Right atrium auricular region (tissue), 2 donors: ENCODE measurements around the gene ZBTB37. TPM values are rescaled to one million over a fixed set of nuclear protein-coding genes. Genes with fewer than 3 reads are reported as not detected.
"Not testable (repeated sequence)": the region's sequence is repeated elsewhere in the genome, so short reads cannot be mapped to it uniquely, and the experiment has no call there.

ENCODE experiments used
- DNase-seq: peaks from one replicate; pipeline ENCODE4 v3.0.0-alpha.2; 2019; ENCODE audit warnings: low spot score
- H3K27ac ChIP-seq, 2 donors: fragments of 200-600 bp; sonication (generic); 1 replicate in 1 of 2; 2 replicates in 1 of 2; pipeline ENCODE4 v1.5.1; 2016 to 2019
- H3K27me3 ChIP-seq, 2 donors: fragments of 200-600 bp; sonication (generic); one replicate each; pipeline versions ENCODE4 v1.5.1 to v1.6.0; 2017 to 2019
- H3K36me3 ChIP-seq: fragments of 200-600 bp; sonication (generic); one replicate; pipeline ENCODE4 v1.5.1; 2016
- H3K4me1 ChIP-seq, 2 donors: fragments of 200-600 bp; sonication (generic); one replicate each; pipeline versions ENCODE4 v1.5.1 to v1.6.0; 2017 to 2019
- H3K4me3 ChIP-seq, 2 donors: fragments of 200-600 bp; sonication (generic); 1 replicate in 1 of 2; 2 replicates in 1 of 2; pipeline ENCODE4 v1.5.1; 2017 to 2019; ENCODE audit warnings: mild to moderate bottlenecking in 1 of 2, moderate library complexity in 1 of 2
- H3K9me3 ChIP-seq, 2 donors: fragments of 200-600 bp; sonication (generic); one replicate each; pipeline ENCODE4 v1.5.1; 2019
- total RNA-seq, 2 donors: library from RNA; depleted of rRNA; stranded (reverse); fragments of >200 nt; gene quantifications; one replicate each; pipeline ENCODE4 v1.1.0, GENCODE V29; 2016
- TF ChIP-seq, protein P1 (sequence below), 2 donors: fragments of 200-600 bp; sonication (generic); IDR thresholded peaks; one replicate each; pipeline ENCODE4 v1.5.1; 2019; ENCODE audit warnings: antibody characterized with exemption in 2 of 2

The ZBTB37 gene
- total RNA-seq, 2 donors from 2014 or later = 5.8 to 8.8 TPM

DNA sequence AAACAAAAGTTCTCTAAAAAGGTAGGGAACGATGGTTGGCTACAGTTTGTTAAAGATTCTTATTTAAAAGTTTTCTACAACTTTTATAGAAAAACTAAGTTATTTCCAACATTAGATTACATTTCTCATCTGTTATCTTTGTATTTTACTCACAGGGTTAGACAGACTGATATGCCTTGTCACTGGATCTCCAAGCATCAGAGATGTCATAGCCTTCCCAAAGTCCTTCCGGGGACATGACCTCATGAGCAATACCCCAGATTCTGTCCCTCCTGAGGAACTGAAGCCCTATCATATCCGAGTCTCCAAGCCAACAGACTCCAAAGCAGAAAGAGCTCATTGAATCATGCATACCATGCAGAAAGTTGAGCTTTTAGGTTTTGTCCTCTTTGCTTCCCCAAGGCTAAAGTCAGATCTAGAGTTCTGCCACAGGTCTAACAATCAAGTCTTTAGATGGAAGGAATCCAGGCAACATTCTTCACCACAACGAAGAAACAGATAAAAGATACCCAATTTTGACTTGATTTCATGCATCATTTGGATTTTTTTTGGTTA, 10.7 kb upstream of the ZBTB37 start:
- peaks cover 35% of the 10 kb centered on the region for H3K36me3 ChIP-seq
- H3K27ac ChIP-seq = no peak overlapping the region
- TF ChIP-seq, protein P1, sequence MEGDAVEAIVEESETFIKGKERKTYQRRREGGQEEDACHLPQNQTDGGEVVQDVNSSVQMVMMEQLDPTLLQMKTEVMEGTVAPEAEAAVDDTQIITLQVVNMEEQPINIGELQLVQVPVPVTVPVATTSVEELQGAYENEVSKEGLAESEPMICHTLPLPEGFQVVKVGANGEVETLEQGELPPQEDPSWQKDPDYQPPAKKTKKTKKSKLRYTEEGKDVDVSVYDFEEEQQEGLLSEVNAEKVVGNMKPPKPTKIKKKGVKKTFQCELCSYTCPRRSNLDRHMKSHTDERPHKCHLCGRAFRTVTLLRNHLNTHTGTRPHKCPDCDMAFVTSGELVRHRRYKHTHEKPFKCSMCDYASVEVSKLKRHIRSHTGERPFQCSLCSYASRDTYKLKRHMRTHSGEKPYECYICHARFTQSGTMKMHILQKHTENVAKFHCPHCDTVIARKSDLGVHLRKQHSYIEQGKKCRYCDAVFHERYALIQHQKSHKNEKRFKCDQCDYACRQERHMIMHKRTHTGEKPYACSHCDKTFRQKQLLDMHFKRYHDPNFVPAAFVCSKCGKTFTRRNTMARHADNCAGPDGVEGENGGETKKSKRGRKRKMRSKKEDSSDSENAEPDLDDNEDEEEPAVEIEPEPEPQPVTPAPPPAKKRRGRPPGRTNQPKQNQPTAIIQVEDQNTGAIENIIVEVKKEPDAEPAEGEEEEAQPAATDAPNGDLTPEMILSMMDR (IDR thresholded peaks at IDR 0.05) = no peak
- DNase-seq = no peak
- H3K9me3 ChIP-seq = no peaks in the 10 kb centered on the region
- no peaks in the 10 kb centered on the region for H3K27me3 ChIP-seq
- H3K4me3 ChIP-seq = no peak overlapping the region
- peaks cover 0 to 4% of the 10 kb centered on the region in 2 donors for H3K4me1 ChIP-seq

GRCh38 chr1:173859547-173859946, 8.6 kb upstream of the ZBTB37 start:
- peaks cover 42% of the 10 kb centered on the region for H3K36me3 ChIP-seq
- H3K27me3 ChIP-seq, H3K27ac ChIP-seq, DNase-seq, H3K4me1 ChIP-seq, H3K4me3 ChIP-seq, H3K9me3 ChIP-seq: not testable (repeated sequence)

- no peak overlapping the region for H3K27ac ChIP-seq
- no peaks in the 10 kb centered on the region for H3K27me3 ChIP-seq
- TF ChIP-seq, protein P1 (IDR thresholded peaks at IDR 0.05) = no peak
- H3K4me1 ChIP-seq = peaks cover 0 to 13% of the 10 kb centered on the region in 2 donors
- no peak for DNase-seq
- peaks cover 46% of the 10 kb centered on the region for H3K36me3 ChIP-seq
- H3K9me3 ChIP-seq = no peaks in the 10 kb centered on the region
- H3K4me3 ChIP-seq = no peak overlapping the region
Measured at GRCh38 chr1:173860065-173860464, 8.1 kb upstream of the ZBTB37 start.

- Histone ChIP-seq H3K9me3 (no peaks in the 10 kb centered on the region), H3K36me3 (peaks cover 62% of the 10 kb centered on the region), H3K27me3 (no peaks in the 10 kb centered on the region), H3K4me1 (peaks cover 0 to 29% of the 10 kb centered on the region in 2 donors), H3K4me3 (no peak overlapping the region), H3K27ac (no peak overlapping the region)
- no peak for DNase-seq
- TF ChIP-seq, protein P1 (IDR thresholded peaks at IDR 0.05) = no peak
Measured at GRCh38 chr1:173861731-173862145, 6.4 kb upstream of the ZBTB37 start.

DNA sequence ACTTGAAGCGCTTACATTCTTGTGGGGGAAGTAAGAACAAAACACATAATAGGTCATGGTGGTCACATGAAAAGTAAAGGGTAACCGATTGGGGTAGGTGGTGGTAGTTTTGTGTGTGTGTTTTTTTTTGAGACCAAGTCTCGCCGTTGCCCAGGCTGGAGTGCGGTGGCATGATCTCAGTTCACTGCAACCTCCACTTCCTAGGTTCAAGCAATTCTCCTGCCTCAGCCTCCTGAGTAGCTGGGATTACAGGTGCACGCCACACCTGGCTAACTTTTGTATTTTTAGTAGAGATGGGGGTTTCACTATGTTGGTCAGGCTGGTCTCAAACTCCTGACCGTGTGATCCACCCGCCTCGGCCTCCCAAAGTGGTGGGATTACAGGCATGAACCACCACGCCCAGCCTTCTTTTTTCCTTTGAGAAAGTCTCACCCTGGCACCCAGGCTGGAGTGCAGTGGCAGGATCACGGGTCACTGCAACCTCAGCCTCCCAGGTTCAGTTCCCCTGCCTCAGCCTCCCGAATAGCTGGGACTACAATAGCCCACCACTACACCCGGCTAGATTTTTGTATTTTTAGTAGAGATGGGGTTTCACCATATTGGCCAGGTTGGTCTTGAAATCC, 5.9 kb upstream of the ZBTB37 start:
- H3K9me3 ChIP-seq, H3K4me3 ChIP-seq, H3K27me3 ChIP-seq, H3K27ac ChIP-seq, DNase-seq: not testable (repeated sequence)
- H3K36me3 ChIP-seq = peaks cover 66% of the 10 kb centered on the region
- peaks cover 0 to 35% of the 10 kb centered on the region in 2 donors for H3K4me1 ChIP-seq

- H3K27me3 ChIP-seq = no peaks in the 10 kb centered on the region
- DNase-seq = no peak
- no peak overlapping the region for H3K27ac ChIP-seq
- TF ChIP-seq, protein P1 (IDR thresholded peaks at IDR 0.05) = no peak
- H3K9me3 ChIP-seq = no peaks in the 10 kb centered on the region
- no peak overlapping the region for H3K4me3 ChIP-seq
- H3K4me1 ChIP-seq = peaks cover 0 to 37% of the 10 kb centered on the region in 2 donors
- peaks cover 61% of the 10 kb centered on the region for H3K36me3 ChIP-seq
Measured at GRCh38 chr1:173862769-173863223, 5.4 kb upstream of the ZBTB37 start.
